HG03196 (cell line): ENCODE measurements around the gene TIFAB.

Experiments
- ATAC-seq: cut with Tn5 transposase; IDR thresholded peaks from one replicate; pipeline ENCODE4 v1.9.1; 2021; ENCODE audit not compliant: unreplicated experiment

Gene TIFAB

DNA sequence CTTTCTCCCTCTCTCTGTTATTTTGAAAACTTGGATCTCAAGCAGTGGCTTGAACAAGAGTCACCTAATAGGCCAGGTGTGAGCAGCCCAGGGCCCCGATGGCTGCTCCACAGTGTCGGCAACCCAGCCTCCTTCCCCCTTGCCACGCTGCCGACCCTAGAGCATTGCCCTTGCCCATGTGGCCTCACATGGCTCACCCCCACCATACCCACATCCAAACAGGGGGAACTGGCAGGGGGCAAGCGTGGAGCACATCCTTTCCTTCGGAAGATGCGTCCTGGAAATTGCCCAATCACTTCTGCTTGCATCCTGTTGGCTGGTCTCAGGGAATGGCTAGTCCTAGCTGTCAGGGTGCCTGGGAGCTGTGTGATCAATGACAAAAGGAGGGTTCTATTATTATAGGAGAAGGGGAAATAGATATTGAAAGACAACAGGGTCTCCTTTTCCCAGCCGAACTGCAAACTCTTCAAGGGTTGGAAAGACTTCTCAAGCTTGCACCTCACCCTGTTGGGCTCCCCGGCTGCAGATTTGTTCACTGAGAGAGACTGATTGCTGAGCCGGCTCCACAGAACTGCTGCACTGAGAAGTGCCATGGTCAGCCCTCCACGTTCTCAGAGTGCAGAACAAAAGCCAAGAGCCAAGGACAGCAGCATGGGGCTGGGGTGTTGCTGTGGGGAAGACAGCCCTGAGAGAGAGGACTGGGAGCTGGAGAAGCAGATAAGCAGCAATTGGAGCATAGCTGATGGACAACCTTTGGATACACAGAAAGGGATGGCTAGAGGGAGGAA, 8.3 kb upstream of the TIFAB start:
- no peak for ATAC-seq

DNA sequence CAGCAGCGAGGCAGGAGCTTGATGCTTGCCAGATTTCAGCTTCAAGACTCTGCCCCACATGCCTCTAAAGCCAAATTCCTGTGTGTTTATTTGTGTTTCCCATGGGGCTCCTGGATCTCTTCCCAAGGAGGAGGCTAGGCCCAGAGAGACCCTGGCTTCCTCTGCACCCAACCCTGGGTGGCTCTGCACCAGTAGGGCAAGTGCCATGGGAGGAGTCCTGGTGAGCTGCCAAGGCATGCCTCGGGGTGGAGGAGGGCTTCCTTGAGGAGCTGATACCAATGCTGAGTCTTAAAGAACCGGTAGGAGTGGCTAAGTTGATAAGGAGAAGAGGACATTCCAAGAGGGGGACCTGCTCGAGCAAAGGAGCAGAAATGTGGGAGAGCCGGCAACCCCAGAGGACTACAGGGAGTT, 6.8 kb upstream of the TIFAB start:
- no peak for ATAC-seq

GRCh38 chr5:135458356-135458755, 6.2 kb upstream of the TIFAB start:
- no peak for ATAC-seq

- peak; percentile 61 for ATAC-seq
These were observed 5.4 kb upstream of the TIFAB start for GRCh38 chr5:135457424-135458071.

GRCh38 chr5:135456238-135457099, 4.3 kb upstream of the TIFAB start:
- ATAC-seq, result peak; percentile 46

- no peak for ATAC-seq
These were observed 3.7 kb upstream of the TIFAB start for GRCh38 chr5:135455876-135456237.

- no peak for ATAC-seq
These were observed 2.8 kb upstream of the TIFAB start for GRCh38 chr5:135454946-135455345.

- no peak for ATAC-seq
These were observed 1.5 kb upstream of the TIFAB start for GRCh38 chr5:135453613-135454012.

GRCh38 chr5:135451581-135452320, 400 bp downstream of the TIFAB start:
- ATAC-seq, result no peak

DNA sequence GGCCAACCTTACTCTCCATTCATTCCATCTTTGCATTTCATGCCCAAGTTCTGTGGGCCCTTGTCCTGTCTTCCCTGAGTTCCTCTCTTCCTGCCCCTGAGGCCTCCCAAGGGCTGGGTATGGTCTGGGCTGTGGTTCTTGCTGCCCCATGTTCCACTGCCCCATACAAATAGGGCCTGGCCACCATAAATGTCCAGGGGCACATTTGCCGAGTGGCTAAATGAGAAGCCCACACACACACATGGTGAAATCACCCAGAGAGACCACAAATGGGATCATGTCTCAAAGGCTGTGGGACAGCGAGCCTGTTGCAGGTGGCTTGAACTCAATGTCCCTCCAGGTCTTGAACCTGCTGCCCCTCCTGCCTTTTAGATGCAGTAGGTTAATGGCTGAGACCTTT, 1.2 kb downstream of the TIFAB start:
- no peak for ATAC-seq

DNA sequence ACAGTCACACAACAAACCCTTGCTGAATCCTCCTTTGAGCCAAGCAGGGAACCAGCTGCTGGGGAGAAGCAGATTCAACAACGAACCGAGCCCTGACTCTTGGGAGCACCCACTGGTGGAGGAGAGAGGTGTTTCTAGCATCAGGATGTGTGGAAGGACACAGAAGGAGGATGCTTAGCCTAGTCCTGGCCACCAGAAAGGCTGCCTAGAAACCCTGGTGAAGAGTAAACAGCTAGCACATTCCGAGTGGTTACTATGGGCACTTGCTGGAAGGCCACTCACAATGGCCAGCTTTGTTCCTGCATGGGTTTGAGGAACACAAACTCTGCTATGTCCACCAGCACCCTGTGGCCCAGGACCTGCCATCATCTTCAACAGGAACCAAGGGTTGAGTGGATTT, 1.8 kb downstream of the TIFAB start:
- no peak for ATAC-seq

- ATAC-seq, result no peak
These were observed 2.5 kb downstream of the TIFAB start for GRCh38 chr5:135449644-135450043.

GRCh38 chr5:135448791-135449507, 3.2 kb downstream of the TIFAB start:
- no peak for ATAC-seq

DNA sequence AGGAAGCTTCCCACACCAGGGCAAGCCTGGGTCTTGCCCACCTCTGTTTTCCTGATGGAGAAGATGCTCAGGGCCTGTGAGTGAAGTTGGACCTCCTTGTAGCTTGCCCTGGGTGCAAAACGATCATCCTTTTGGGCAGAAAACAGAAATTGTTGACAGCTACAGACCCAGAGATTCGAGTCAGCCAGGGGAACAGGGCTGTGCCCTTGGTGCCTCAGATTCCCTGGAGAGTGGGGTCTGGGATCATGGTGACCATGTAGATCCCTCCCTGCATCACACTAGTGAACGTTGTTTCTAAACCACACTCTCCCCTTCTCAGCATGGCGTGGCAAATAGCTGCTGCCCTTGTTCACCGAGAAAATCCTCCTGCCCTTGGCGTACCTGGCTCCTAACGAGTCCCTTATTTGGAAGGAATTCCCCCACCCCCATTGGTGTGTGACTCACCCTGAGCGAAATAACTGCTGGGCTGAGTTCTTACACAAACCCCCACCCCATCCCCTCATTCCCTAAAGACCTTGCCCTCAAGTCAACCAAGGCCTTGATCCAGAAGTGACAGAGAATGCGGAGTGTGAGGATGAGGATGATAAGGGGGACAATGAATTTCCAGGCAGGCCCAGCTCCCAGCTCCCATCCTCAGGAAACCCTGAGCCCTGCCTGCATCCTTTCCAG, 3.9 kb downstream of the TIFAB start:
- no peak for ATAC-seq

- no peak for ATAC-seq
These were observed 4.7 kb downstream of the TIFAB start, which contains the start of gene DCANP1 for GRCh38 chr5:135447298-135447929. Gene DCANP1, minus strand, starts transcription at chr5:135447348. Its CDS starts 240 bp downstream, at chr5:135447108.

DNA sequence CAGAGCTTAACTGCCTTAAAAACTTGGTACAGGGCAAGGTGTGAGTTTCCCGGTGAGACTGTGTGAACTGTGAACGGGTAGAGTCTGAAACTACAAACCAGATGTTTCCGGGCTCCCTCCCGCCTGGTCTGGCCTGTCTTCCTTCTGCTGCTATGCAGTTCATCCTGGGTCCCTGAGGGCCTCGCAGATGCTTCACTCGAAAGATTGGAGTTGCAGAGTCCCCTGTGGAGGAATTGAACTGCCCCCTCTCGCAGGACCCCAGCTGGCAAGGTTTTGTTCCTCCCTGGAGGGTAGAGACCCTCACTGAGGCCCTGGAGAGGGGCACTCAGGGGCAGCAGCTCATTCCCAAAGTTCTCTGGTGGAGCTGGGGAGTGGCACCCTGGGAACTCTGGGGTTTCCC, 5.5 kb downstream of the TIFAB start:
- ATAC-seq, result no peak

DNA sequence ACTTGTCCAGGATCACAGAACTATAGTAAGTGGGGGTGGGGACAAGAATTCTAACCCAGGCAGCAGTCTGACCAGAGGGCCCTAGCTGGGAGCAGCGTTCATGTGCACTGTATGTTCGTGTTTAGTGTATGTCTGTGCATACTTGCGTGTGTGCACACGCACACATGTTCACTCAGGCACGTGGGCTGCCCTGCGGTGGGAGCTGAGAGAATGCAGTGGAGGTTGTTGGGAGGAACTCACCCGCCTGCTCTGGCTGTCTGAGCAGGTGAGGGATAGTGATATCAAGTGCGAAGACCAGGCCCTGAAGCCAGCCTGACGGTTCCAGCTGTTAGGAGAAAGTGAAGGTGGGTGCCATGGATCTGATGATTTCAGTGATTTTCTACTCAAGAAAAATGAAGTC, 5.9 kb downstream of the TIFAB start:
- ATAC-seq, result no peak

DNA sequence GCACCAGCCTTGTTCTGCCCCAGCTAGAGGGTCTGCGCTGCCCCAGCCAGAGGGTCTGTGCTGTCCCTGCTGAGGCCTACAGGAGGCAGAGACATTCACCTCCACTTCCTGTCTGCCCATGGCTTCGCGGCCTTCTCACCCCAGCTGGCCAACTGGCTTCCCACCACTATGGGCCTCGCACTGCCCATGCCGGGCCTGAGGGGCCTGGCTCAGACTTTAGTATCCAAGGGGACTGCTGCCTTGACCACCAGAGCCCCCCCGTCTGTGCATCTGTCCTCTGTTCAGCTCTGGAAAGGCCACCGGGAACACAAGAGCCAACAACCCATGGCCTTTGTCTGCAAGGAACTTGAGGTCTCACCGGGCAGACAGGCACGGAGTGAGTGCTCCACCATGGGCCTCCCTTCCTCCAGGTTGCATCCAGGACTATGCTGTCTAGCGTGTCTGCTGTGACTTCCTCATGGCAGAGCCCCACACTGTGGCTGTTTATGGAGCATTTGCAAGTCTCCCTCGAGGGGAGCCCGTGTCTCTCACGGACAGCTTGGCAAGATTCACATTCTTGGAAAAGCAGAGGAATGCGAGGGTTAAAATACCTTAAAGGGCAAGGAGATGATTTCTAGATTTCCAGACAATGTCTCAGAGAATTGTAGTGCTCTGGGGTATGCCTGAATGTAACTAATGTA, 6.7 kb downstream of the TIFAB start:
- no peak for ATAC-seq

GRCh38 chr5:135444881-135445280, 7.3 kb downstream of the TIFAB start:
- no peak for ATAC-seq
